ENCODE measurements around the gene UPP2. TPM values are rescaled to one million over a fixed set of nuclear protein-coding genes. Genes with fewer than 3 reads are reported as not detected.

Gene UPP2
- total and polyA plus RNA-seq, 2 of the 8 experiments (the other 6 are each of a cell fraction or from before 2014, with no cell fraction given), result not detected

- TF ChIP-seq EGR1 (IDR thresholded peaks at IDR 0.05; ENCODE audit: borderline replicate concordance, low read depth, low read length) (no peak), CHD7 (IDR thresholded peaks at IDR 0.05; ENCODE audit: insufficient replicate concordance, low read length) (no peak)
Measured at GRCh38 chr2:158153270-158154015, 51.8 kb downstream of the UPP2 start (continued).
